Measurements from ENCODE around the gene HKDC1. TPM values are rescaled to one million over a fixed set of nuclear protein-coding genes. Genes with fewer than 3 reads are reported as not detected.

The HKDC1 gene
- total and polyA plus RNA-seq, 10 of the 15 experiments (the other 5 are each of a cell fraction or from before 2014, with no cell fraction given), result 0.04 to 0.34 (median 0.13) TPM; not detected in 5

- TF ChIP-seq, protein P1, sequence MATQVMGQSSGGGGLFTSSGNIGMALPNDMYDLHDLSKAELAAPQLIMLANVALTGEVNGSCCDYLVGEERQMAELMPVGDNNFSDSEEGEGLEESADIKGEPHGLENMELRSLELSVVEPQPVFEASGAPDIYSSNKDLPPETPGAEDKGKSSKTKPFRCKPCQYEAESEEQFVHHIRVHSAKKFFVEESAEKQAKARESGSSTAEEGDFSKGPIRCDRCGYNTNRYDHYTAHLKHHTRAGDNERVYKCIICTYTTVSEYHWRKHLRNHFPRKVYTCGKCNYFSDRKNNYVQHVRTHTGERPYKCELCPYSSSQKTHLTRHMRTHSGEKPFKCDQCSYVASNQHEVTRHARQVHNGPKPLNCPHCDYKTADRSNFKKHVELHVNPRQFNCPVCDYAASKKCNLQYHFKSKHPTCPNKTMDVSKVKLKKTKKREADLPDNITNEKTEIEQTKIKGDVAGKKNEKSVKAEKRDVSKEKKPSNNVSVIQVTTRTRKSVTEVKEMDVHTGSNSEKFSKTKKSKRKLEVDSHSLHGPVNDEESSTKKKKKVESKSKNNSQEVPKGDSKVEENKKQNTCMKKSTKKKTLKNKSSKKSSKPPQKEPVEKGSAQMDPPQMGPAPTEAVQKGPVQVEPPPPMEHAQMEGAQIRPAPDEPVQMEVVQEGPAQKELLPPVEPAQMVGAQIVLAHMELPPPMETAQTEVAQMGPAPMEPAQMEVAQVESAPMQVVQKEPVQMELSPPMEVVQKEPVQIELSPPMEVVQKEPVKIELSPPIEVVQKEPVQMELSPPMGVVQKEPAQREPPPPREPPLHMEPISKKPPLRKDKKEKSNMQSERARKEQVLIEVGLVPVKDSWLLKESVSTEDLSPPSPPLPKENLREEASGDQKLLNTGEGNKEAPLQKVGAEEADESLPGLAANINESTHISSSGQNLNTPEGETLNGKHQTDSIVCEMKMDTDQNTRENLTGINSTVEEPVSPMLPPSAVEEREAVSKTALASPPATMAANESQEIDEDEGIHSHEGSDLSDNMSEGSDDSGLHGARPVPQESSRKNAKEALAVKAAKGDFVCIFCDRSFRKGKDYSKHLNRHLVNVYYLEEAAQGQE (IDR thresholded peaks at IDR 0.05; ENCODE audit: low read depth, low read length), result no peak
Observed at GRCh38 chr10:69316313-69317059, 96.4 kb downstream of the HKDC1 start (continued).

Other genes with a start within 250 kb of the HKDC1 start
- gene KIFBP, start 231.5 kb upstream of the HKDC1 start, total RNA-seq (2014; rRNA removed), result 16.3 and 19.2 TPM in 2 replicates
- 19.9 and 21.0 TPM in 2 replicates for gene KIFBP, start 231.5 kb upstream of the HKDC1 start, total RNA-seq (2014; rRNA removed; fragmentation: Illumina TruSeq; extraction: Trizol)
- 14.9 and 16.0 TPM in 2 replicates for gene KIFBP, start 231.5 kb upstream of the HKDC1 start, total RNA-seq (2021)
- gene KIFBP, start 231.5 kb upstream of the HKDC1 start, polyA plus RNA-seq (2011; rRNA removed), result 20.0 and 28.8 TPM in 2 replicates
- gene KIFBP, start 231.5 kb upstream of the HKDC1 start, polyA plus RNA-seq (2014; fragmentation: Illumina TruSeq; extraction: Trizol), result 25.0 and 39.2 TPM in 2 replicates
- 10 to 100 TPM in 1 of 2 experiments, 1 to 10 TPM in 1; 8.6 to 10.0 TPM for gene KIFBP, start 231.5 kb upstream of the HKDC1 start, polyA plus RNA-seq (2014; fragmentation: Nextera tagmentation; extraction: Ambion mirVana)
- gene KIFBP, start 231.5 kb upstream of the HKDC1 start, polyA plus RNA-seq (2014; rRNA removed), result 14.3 and 17.3 TPM in 2 replicates
- gene KIFBP, start 231.5 kb upstream of the HKDC1 start, polyA plus RNA-seq (2016; fragmentation: Nextera tagmentation; extraction: Ambion mirVana), result 10 to 100 TPM; 28.7 to 29.5 TPM
- gene SRGN, start 132.2 kb upstream of the HKDC1 start, total RNA-seq (2014; rRNA removed), result 782 and 1,043 TPM in 2 replicates
- gene SRGN, start 132.2 kb upstream of the HKDC1 start, total RNA-seq (2014; rRNA removed; fragmentation: Illumina TruSeq; extraction: Trizol), result 937 and 1,023 TPM in 2 replicates
- 658 and 735 TPM in 2 replicates for gene SRGN, start 132.2 kb upstream of the HKDC1 start, total RNA-seq (2021)
- gene SRGN, start 132.2 kb upstream of the HKDC1 start, polyA plus RNA-seq (2011; rRNA removed), result 2,414 and 3,245 TPM in 2 replicates
- 1,121 and 1,510 TPM in 2 replicates for gene SRGN, start 132.2 kb upstream of the HKDC1 start, polyA plus RNA-seq (2014; fragmentation: Illumina TruSeq; extraction: Trizol)
- gene SRGN, start 132.2 kb upstream of the HKDC1 start, polyA plus RNA-seq (2014; fragmentation: Nextera tagmentation; extraction: Ambion mirVana), result 1,000 to 10,000 TPM; 1,115 to 1,176 TPM
- gene SRGN, start 132.2 kb upstream of the HKDC1 start, polyA plus RNA-seq (2014; rRNA removed), result 687 and 833 TPM in 2 replicates
- gene SRGN, start 132.2 kb upstream of the HKDC1 start, polyA plus RNA-seq (2016; fragmentation: Nextera tagmentation; extraction: Ambion mirVana), result 100 to 1,000 TPM; 382 to 384 TPM
- gene VPS26A, start 96.2 kb upstream of the HKDC1 start, total RNA-seq (2014; rRNA removed), result 17.2 and 19.2 TPM in 2 replicates
- gene VPS26A, start 96.2 kb upstream of the HKDC1 start, total RNA-seq (2014; rRNA removed; fragmentation: Illumina TruSeq; extraction: Trizol), result 16.8 and 17.0 TPM in 2 replicates
- 26.4 and 29.0 TPM in 2 replicates for gene VPS26A, start 96.2 kb upstream of the HKDC1 start, total RNA-seq (2021)
- gene VPS26A, start 96.2 kb upstream of the HKDC1 start, polyA plus RNA-seq (2011; rRNA removed), result 24.7 and 44.2 TPM in 2 replicates
- gene VPS26A, start 96.2 kb upstream of the HKDC1 start, polyA plus RNA-seq (2014; fragmentation: Illumina TruSeq; extraction: Trizol), result 31.0 and 44.8 TPM in 2 replicates
- gene VPS26A, start 96.2 kb upstream of the HKDC1 start, polyA plus RNA-seq (2014; fragmentation: Nextera tagmentation; extraction: Ambion mirVana), result 10 to 100 TPM; 21.3 to 30.9 TPM
- 22.4 and 23.3 TPM in 2 replicates for gene VPS26A, start 96.2 kb upstream of the HKDC1 start, polyA plus RNA-seq (2014; rRNA removed)
- 10 to 100 TPM; 70.9 to 72.3 TPM for gene VPS26A, start 96.2 kb upstream of the HKDC1 start, polyA plus RNA-seq (2016; fragmentation: Nextera tagmentation; extraction: Ambion mirVana)
- gene SUPV3L1, start 40.1 kb upstream of the HKDC1 start, total RNA-seq (2014; rRNA removed), result 23.7 and 28.9 TPM in 2 replicates
- gene SUPV3L1, start 40.1 kb upstream of the HKDC1 start, total RNA-seq (2014; rRNA removed; fragmentation: Illumina TruSeq; extraction: Trizol), result 35.4 and 37.0 TPM in 2 replicates
- 35.7 and 48.9 TPM in 2 replicates for gene SUPV3L1, start 40.1 kb upstream of the HKDC1 start, total RNA-seq (2021)
- 56.2 and 57.5 TPM in 2 replicates for gene SUPV3L1, start 40.1 kb upstream of the HKDC1 start, polyA plus RNA-seq (2011; rRNA removed)
- gene SUPV3L1, start 40.1 kb upstream of the HKDC1 start, polyA plus RNA-seq (2014; fragmentation: Illumina TruSeq; extraction: Trizol), result 54.0 and 66.1 TPM in 2 replicates
- 10 to 100 TPM; 18.4 to 32.3 TPM for gene SUPV3L1, start 40.1 kb upstream of the HKDC1 start, polyA plus RNA-seq (2014; fragmentation: Nextera tagmentation; extraction: Ambion mirVana)
- 38.3 and 39.6 TPM in 2 replicates for gene SUPV3L1, start 40.1 kb upstream of the HKDC1 start, polyA plus RNA-seq (2014; rRNA removed)
- gene SUPV3L1, start 40.1 kb upstream of the HKDC1 start, polyA plus RNA-seq (2016; fragmentation: Nextera tagmentation; extraction: Ambion mirVana), result 10 to 100 TPM; 52.1 to 57.8 TPM
- 51.3 and 52.9 TPM in 2 replicates for gene HK1, start 58.2 kb downstream of the HKDC1 start, total RNA-seq (2014; rRNA removed)
- gene HK1, start 58.2 kb downstream of the HKDC1 start, total RNA-seq (2014; rRNA removed; fragmentation: Illumina TruSeq; extraction: Trizol), result 30.4 and 31.8 TPM in 2 replicates
- gene HK1, start 58.2 kb downstream of the HKDC1 start, total RNA-seq (2021), result 66.8 and 74.0 TPM in 2 replicates
- gene HK1, start 58.2 kb downstream of the HKDC1 start, polyA plus RNA-seq (2011; rRNA removed), result 25.6 and 36.6 TPM in 2 replicates
- 55.6 and 59.2 TPM in 2 replicates for gene HK1, start 58.2 kb downstream of the HKDC1 start, polyA plus RNA-seq (2014; fragmentation: Illumina TruSeq; extraction: Trizol)
- 1 to 10 TPM; 3.4 to 6.6 TPM for gene HK1, start 58.2 kb downstream of the HKDC1 start, polyA plus RNA-seq (2014; fragmentation: Nextera tagmentation; extraction: Ambion mirVana)
- 40.3 and 43.4 TPM in 2 replicates for gene HK1, start 58.2 kb downstream of the HKDC1 start, polyA plus RNA-seq (2014; rRNA removed)
- gene HK1, start 58.2 kb downstream of the HKDC1 start, polyA plus RNA-seq (2016; fragmentation: Nextera tagmentation; extraction: Ambion mirVana), result 10 to 100 TPM; 75.7 to 77.3 TPM
- gene TACR2, start 196.6 kb downstream of the HKDC1 start, total RNA-seq (2014; rRNA removed), result not detected in 2 replicates
- not detected in 2 replicates for gene TACR2, start 196.6 kb downstream of the HKDC1 start, total RNA-seq (2014; rRNA removed; fragmentation: Illumina TruSeq; extraction: Trizol)
- not detected in 2 replicates for gene TACR2, start 196.6 kb downstream of the HKDC1 start, total RNA-seq (2021)
- not detected in 2 replicates for gene TACR2, start 196.6 kb downstream of the HKDC1 start, polyA plus RNA-seq (2011; rRNA removed)
- gene TACR2, start 196.6 kb downstream of the HKDC1 start, polyA plus RNA-seq (2014; fragmentation: Illumina TruSeq; extraction: Trizol), result not detected in 2 replicates
- gene TACR2, start 196.6 kb downstream of the HKDC1 start, polyA plus RNA-seq (2014; fragmentation: Nextera tagmentation; extraction: Ambion mirVana), result not detected
- gene TACR2, start 196.6 kb downstream of the HKDC1 start, polyA plus RNA-seq (2014; rRNA removed), result not detected in 2 replicates
- under 1 TPM in 1 of 2 experiments, not detected in 1; 0.11 TPM for gene TACR2, start 196.6 kb downstream of the HKDC1 start, polyA plus RNA-seq (2016; fragmentation: Nextera tagmentation; extraction: Ambion mirVana)
- 1.9 and 2.2 TPM in 2 replicates for gene TSPAN15, start 231.1 kb downstream of the HKDC1 start, total RNA-seq (2014; rRNA removed)
- 1.3 and 1.8 TPM in 2 replicates for gene TSPAN15, start 231.1 kb downstream of the HKDC1 start, total RNA-seq (2014; rRNA removed; fragmentation: Illumina TruSeq; extraction: Trizol)
- 2.3 and 3.3 TPM in 2 replicates for gene TSPAN15, start 231.1 kb downstream of the HKDC1 start, total RNA-seq (2021)
- 6.2 and 8.5 TPM in 2 replicates for gene TSPAN15, start 231.1 kb downstream of the HKDC1 start, polyA plus RNA-seq (2011; rRNA removed)
- gene TSPAN15, start 231.1 kb downstream of the HKDC1 start, polyA plus RNA-seq (2014; fragmentation: Illumina TruSeq; extraction: Trizol), result 1.4 and 2.7 TPM in 2 replicates
- not detected for gene TSPAN15, start 231.1 kb downstream of the HKDC1 start, polyA plus RNA-seq (2014; fragmentation: Nextera tagmentation; extraction: Ambion mirVana)
- gene TSPAN15, start 231.1 kb downstream of the HKDC1 start, polyA plus RNA-seq (2014; rRNA removed), result 1.4 and 2.5 TPM in 2 replicates
- 1 to 10 TPM; 2.2 to 2.8 TPM for gene TSPAN15, start 231.1 kb downstream of the HKDC1 start, polyA plus RNA-seq (2016; fragmentation: Nextera tagmentation; extraction: Ambion mirVana)

All from GM12878 (cell line).